Pancreas (tissue), 10 donors: ENCODE results near the gene GLO1. TPM values are rescaled to one million over a fixed set of nuclear protein-coding genes. Genes with fewer than 3 reads are reported as not detected.
A peak's percentile ranks its signal among the peaks of the same experiment; 100 is the strongest.

Experiments
- ATAC-seq, 4 donors: fragments of 200-7000 bp; cut with Tn5 transposase; one replicate each; pipeline versions ENCODE4 v1.8.0 to v1.9.1; 2020; ENCODE audit warnings: mild to moderate bottlenecking in 4 of 4, moderate library complexity in 4 of 4
- DNase-seq, 6 donors: peaks; one replicate each; pipeline ENCODE4 v3.0.0-alpha.2; 2020
- FAIRE-seq: peaks from 2 replicates; lab custom pipeline; 2012; peaks lifted over from hg19 to GRCh38; lab: Jason Lieb, UNC
- H3K27ac ChIP-seq, 4 donors: fragments of 200-600 bp; sonication (generic); 1 replicate in 3 of 4; 2 replicates in 1 of 4; pipeline versions ENCODE4 v1.5.0 to v1.8.0; 2020
- H3K27me3 ChIP-seq, 4 donors: fragments of 200-600 bp; one replicate each; pipeline ENCODE4 v1.8.0; 2021
- H3K36me3 ChIP-seq, 3 donors: fragments of 200-600 bp; sonication (generic) in 1 of 3; one replicate each; pipeline versions ENCODE4 v1.5.0 to v1.8.0; 2020 to 2021
- H3K4me1 ChIP-seq, 3 donors: fragments of 200-600 bp; one replicate each; pipeline ENCODE4 v1.8.0; 2021
- H3K4me3 ChIP-seq, 4 donors: fragments of 200-600 bp; sonication (generic) in 2 of 4; one replicate each; pipeline versions ENCODE4 v1.5.0 to v1.8.0; 2020 to 2021
- H3K9me3 ChIP-seq, 4 donors: fragments of 200-600 bp; one replicate each; pipeline ENCODE4 v1.8.0; 2021
- WGBS, 2 donors: extraction: QIAGEN DNeasy Blood & Tissue Kit; methylation state at CpG; one replicate each; pipeline ENCODE4 v1.1.7; 2013; 5-methylcytosine and 5-hydroxymethylcytosine counted together
- intact Hi-C, 3 donors: fragments of 100-400 bp; cut with DNase I; formaldehyde crosslinking; loops; one replicate each; pipeline versions ENCODE4 v1.11.1 to v1.14.2; 2022
- polyA plus RNA-seq, 2 donors: library from polyadenylated mRNA; stranded (reverse); fragments of 200-250 nt; gene quantifications; one replicate each; pipeline ENCODE4 v1.2.3, GENCODE V29; 2013
- total RNA-seq, 6 donors: library from RNA; stranded (reverse); fragmentation: NEBNext Ultra II Directional in 4 of 6; extraction: Animal tissue kit (Norgen Biotek cat#: 25700) in 4 of 6; gene quantifications; one replicate each; pipeline versions ENCODE4 v1.2.1 to v1.2.4, GENCODE V29; 2021 to 2023
- TF ChIP-seq, protein P1 (sequence below), 4 donors: fragments of 200-600 bp; sonication (generic) in 3 of 4; IDR thresholded peaks; one replicate each; pipeline versions ENCODE4 v1.5.0 to v1.8.0; 2021; ENCODE audit warnings: antibody characterized with exemption in 4 of 4
- donor health status: healthy with polysubstance abuse.
- donor health status: DM: no; HTN: no; CAD: no; lungs with moderate emphysema.
- donor health status: DM: no; HTN: no; CAD: no.
- donor health status: control.
- donor health status: control.
- donor health status: Bipolar disorder and iron deficiency.
- donor health status: DM: yes; HTN: yes; CAD: no.
- donor health status: DM: no; HTN: no; CAD: no.
- donor health status: DM: no; HTN: no; CAD: no.
- donor health status: DM: yes; HTN: yes; CAD: no.

Gene GLO1
- total and polyA plus RNA-seq, 8 donors: 16.6 to 36.5 (median 24.2) TPM

DNA sequence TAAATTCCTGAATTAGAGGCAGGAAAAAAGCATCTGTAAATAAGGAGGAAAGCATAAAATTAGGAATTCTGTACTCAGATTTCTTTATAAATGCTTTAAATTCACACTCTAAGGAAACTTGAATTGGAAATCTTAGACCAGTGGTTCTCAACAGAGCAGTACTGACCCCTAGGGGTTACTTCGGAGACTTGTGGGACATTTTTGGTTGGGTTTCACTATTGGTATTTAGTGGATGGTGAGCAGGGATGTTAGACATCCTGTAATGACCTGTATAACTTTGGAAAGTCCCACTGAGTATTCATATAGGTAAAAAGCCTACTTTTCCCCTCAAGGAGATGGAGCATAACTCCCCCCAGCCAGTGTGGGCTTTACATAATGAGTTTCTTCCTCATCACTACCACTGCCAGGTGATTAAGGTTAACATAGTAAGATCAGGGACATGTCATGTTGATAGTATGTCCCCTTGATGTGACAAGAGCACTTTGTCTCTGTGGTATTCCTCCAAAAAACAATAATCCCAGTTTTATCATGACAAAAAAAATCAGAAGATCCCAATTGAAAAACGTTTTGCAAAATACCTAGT lies 31.0 kb downstream of the GLO1 start:
- Histone ChIP-seq H3K27ac (no peak overlapping the region), H3K36me3 (peaks cover 0 to 5% (median 0%) of the 10 kb centered on the region in 3 donors), H3K9me3 (no peaks in the 10 kb centered on the region), H3K4me3 (no peak overlapping the region), H3K27me3 (no peaks in the 10 kb centered on the region), H3K4me1 (peaks cover 4 to 10% (median 7%) of the 10 kb centered on the region in 3 donors)
- TF ChIP-seq, protein P1, sequence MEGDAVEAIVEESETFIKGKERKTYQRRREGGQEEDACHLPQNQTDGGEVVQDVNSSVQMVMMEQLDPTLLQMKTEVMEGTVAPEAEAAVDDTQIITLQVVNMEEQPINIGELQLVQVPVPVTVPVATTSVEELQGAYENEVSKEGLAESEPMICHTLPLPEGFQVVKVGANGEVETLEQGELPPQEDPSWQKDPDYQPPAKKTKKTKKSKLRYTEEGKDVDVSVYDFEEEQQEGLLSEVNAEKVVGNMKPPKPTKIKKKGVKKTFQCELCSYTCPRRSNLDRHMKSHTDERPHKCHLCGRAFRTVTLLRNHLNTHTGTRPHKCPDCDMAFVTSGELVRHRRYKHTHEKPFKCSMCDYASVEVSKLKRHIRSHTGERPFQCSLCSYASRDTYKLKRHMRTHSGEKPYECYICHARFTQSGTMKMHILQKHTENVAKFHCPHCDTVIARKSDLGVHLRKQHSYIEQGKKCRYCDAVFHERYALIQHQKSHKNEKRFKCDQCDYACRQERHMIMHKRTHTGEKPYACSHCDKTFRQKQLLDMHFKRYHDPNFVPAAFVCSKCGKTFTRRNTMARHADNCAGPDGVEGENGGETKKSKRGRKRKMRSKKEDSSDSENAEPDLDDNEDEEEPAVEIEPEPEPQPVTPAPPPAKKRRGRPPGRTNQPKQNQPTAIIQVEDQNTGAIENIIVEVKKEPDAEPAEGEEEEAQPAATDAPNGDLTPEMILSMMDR (IDR thresholded peaks at IDR 0.05): peak in 3 of 4 donors; percentile 38 to 53 (median 40)
- ATAC-seq: peak; percentile 53 to 87 (median 84)
- intact Hi-C loops: no loop called here
- FAIRE-seq: no peak
- DNase-seq: no peak
- 5 to 11% methylated on average over 2 of the region's 2 CpGs for WGBS, 2 donors

DNA sequence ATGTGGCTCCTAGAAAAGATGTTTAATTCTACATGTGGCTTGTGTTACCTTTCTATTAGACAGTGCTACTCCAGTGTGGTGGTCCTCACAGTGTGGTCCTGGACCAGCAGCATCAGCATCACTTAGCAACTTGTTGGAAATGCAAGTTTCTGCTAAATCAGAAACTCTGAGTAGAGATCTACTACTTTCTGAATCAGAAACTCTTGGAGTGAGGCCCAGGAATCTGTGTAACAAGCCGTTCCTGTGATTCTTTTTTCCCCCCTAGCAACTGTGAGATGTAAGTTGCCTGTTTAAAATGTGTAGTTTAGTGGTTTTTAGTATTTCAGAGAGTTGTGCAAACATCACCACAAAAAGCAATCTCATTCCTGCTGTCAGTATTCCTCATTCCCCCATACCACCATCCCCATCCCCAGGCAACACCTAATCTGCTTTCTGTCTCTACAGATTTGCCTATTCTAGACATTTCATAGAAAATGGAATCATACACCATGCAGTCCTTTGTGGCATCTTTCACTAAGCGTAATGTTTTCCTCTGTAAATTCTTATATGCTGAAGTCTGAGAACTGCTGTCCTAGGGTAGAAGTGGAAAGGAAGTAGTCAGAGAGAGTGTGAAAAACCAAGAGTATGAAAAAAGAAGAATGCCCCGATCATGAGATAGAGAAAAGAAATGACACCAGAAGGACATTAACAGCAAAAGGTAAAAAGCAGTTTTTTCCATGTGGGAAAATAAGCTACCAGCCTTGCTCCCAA lies 44.4 kb downstream of the GLO1 start:
- FAIRE-seq: no peak
- no peak overlapping the region for H3K27ac ChIP-seq
- H3K4me1 ChIP-seq: no peaks in the 10 kb centered on the region
- no peaks in the 10 kb centered on the region for H3K9me3 ChIP-seq
- WGBS, 2 donors: 90 to 95% methylated on average over 3 of the region's 3 CpGs
- H3K4me3 ChIP-seq: no peak overlapping the region
- TF ChIP-seq, protein P1 (IDR thresholded peaks at IDR 0.05): no peak
- H3K27me3 ChIP-seq: no peaks in the 10 kb centered on the region
- intact Hi-C loops: no loop called here
- DNase-seq: no peak
- ATAC-seq: no peak
- H3K36me3 ChIP-seq: no peaks in the 10 kb centered on the region

DNA sequence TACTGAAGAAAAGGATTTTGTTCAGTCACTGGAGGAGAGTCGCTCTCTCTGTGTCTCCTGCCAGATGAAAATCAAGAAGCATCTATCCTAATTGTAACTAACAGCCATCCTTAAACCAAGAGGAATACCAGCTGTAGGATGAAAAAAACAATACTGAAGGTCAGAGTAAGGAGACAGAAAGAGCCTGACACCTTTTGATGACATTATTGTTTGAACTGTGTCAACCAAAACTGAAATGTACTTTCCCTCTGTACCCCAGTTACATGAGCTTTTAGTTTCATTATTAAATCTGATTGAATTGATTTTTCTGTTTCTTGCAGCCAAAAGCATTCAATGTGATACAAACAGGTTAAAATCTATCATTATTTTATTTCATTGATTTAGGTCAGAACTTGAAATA lies 46.0 kb downstream of the GLO1 start:
- DNase-seq (no peak), FAIRE-seq (no peak), ATAC-seq (no peak)
- H3K4me3 ChIP-seq: no peak overlapping the region
- no peak overlapping the region for H3K27ac ChIP-seq
- H3K4me1 ChIP-seq: no peaks in the 10 kb centered on the region
- H3K9me3 ChIP-seq: no peaks in the 10 kb centered on the region
- TF ChIP-seq, protein P1 (IDR thresholded peaks at IDR 0.05): no peak
- intact Hi-C loops: no loop called here
- 94 to 98% methylated on average over 1 of the region's 1 CpG for WGBS, 2 donors
- no peaks in the 10 kb centered on the region for H3K36me3 ChIP-seq
- no peaks in the 10 kb centered on the region for H3K27me3 ChIP-seq

DNA sequence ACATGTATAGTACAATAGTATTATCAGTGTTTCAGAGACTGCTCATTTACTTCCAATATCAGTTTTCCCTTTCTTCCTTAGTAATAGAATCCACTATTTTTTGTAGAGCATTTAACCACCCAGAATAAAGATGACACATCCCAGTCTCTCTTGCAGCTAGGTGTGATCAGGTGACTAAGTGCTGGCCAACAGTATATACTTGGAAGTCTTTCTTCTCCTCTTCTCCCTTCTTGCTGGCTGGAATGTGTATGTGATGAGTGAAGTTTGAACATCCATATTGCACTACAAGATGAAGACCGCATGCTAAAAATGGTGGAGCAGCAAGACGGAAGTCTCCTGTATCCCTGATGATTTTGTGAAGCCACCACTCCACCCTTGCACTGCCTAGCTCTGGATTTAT lies 48.7 kb downstream of the GLO1 start:
- H3K9me3 ChIP-seq: no peaks in the 10 kb centered on the region
- no peak overlapping the region for H3K27ac ChIP-seq
- TF ChIP-seq, protein P1 (IDR thresholded peaks at IDR 0.05): no peak
- intact Hi-C loops: no loop called here
- no peak for ATAC-seq
- FAIRE-seq: no peak
- no peaks in the 10 kb centered on the region for H3K4me1 ChIP-seq
- 93 to 99% methylated on average over 2 of the region's 2 CpGs for WGBS, 2 donors
- H3K36me3 ChIP-seq: no peaks in the 10 kb centered on the region
- no peak for DNase-seq
- no peak overlapping the region for H3K4me3 ChIP-seq
- no peaks in the 10 kb centered on the region for H3K27me3 ChIP-seq
